ENCODE data around the gene EHMT2. TPM values are rescaled to one million over a fixed set of nuclear protein-coding genes. Genes with fewer than 3 reads are reported as not detected.
A peak's percentile ranks its signal among the peaks of the same experiment; 100 is the strongest.

The EHMT2 gene
- total and polyA plus RNA-seq, 2 of the 13 experiments (the other 11 are each of a cell fraction or from before 2014, with no cell fraction given) = 55.2 to 69.2 TPM

- TF ChIP-seq AGO2 (optimal IDR thresholded peaks at IDR 0.05; ENCODE audit: low read depth, low read length) (peak; percentile 30), ZNF501 (CRISPR knock-in tag; IDR thresholded peaks at IDR 0.05) (peak; percentile 61), BRD4 (CRISPR knock-in tag; IDR thresholded peaks at IDR 0.05) (no peak), GMEB1 (CRISPR knock-in tag; IDR thresholded peaks at IDR 0.05; ENCODE audit: borderline replicate concordance) (no peak; the same call in 1 of the 2 replicates), ZFY (CRISPR knock-in tag; IDR thresholded peaks at IDR 0.05) (peak; percentile 41; the same call in 1 of the 2 replicates), ZNF383 (CRISPR knock-in tag; IDR thresholded peaks at IDR 0.05; ENCODE audit: borderline replicate concordance) (0 out of 2 replicates have a peak, but pooled peaks have one; percentile 46), ZNF256 (CRISPR knock-in tag; conservative IDR thresholded peaks at IDR 0.05) (0 out of 2 replicates have a peak, but pooled peaks have one; percentile 44), ZBTB39 (CRISPR knock-in tag; IDR thresholded peaks at IDR 0.05) (no peak), ZFX (CRISPR knock-in tag; IDR thresholded peaks at IDR 0.05; ENCODE audit: low read depth) (peak; percentile 38), ZNF678 (CRISPR knock-in tag; IDR thresholded peaks at IDR 0.05) (peak; percentile 12; the same call in 1 of the 2 replicates), CSRNP2 (CRISPR knock-in tag; conservative IDR thresholded peaks at IDR 0.05; ENCODE audit: low read depth) (no peak), FOXK1 (CRISPR knock-in tag; IDR thresholded peaks at IDR 0.05; ENCODE audit: borderline replicate concordance, low read depth) (no peak), ZNF768 (CRISPR knock-in tag; IDR thresholded peaks at IDR 0.05) (peak; percentile 21; the same call in 1 of the 2 replicates), ZNF784 (CRISPR knock-in tag; IDR thresholded peaks at IDR 0.05; ENCODE audit: borderline replicate concordance) (no peak; the same call in 1 of the 2 replicates), NFKB2 (CRISPR knock-in tag; IDR thresholded peaks at IDR 0.05; ENCODE audit: borderline replicate concordance) (peak; percentile 81; the same call in 1 of the 2 replicates), ZNF749 (CRISPR knock-in tag; IDR thresholded peaks at IDR 0.05; ENCODE audit: borderline replicate concordance) (no peak), ZNF512 (CRISPR knock-in tag; IDR thresholded peaks at IDR 0.05) (no peak), MAZ (IDR thresholded peaks at IDR 0.05; ENCODE audit: borderline replicate concordance, low read depth, low read length) (no peak), MAZ (CRISPR knock-in tag; IDR thresholded peaks at IDR 0.05; ENCODE audit: low read depth) (no peak), POLR2AphosphoS2 (IDR thresholded peaks at IDR 0.05; ENCODE audit: low read depth, low read length) (no peak), ZNF782 (CRISPR knock-in tag; IDR thresholded peaks at IDR 0.05; ENCODE audit: borderline replicate concordance) (0 out of 2 replicates have a peak, but pooled peaks have one; percentile 49)
Observed at GRCh38 chr6:31927863-31928671, 30.6 kb upstream of the EHMT2 start (continued).

All from HepG2 (cell line).